HG03159 (cell line): ENCODE data around the gene WDR46.
"Not testable (repeated sequence)": the region's sequence is repeated elsewhere in the genome, so short reads cannot be mapped to it uniquely, and the experiment has no call there.

ENCODE experiments used
- ATAC-seq: cut with Tn5 transposase; IDR thresholded peaks from one replicate; pipeline ENCODE4 v1.9.1; 2021; ENCODE audit warnings: mild to moderate bottlenecking, moderate library complexity; ENCODE audit not compliant: unreplicated experiment

Gene WDR46

DNA sequence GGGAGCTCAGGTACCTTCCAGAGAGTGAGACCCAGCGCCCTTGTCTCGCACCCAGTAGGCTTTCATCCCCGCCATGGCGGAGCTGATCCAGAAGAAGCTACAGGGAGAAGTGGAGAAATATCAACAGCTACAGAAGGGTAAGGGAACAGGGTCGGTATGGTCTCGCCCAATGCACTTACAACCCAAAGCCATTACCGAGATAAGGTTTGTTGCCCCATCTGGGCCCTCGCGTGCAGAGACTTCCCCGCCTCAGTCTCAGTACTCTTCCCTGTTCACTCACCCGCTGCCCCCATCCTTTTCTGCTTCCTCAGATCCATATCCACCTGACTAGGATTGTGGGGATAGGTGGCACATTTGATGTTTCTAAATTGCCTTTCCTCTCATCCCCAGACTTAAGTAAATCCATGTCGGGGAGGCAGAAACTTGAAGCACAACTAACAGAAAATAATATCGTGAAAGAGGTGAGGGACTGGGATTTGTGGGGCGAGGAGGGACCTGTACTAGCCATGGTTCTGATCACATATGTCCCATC lies 811 bp upstream of the WDR46 start:
- ATAC-seq = peak; percentile 17

DNA sequence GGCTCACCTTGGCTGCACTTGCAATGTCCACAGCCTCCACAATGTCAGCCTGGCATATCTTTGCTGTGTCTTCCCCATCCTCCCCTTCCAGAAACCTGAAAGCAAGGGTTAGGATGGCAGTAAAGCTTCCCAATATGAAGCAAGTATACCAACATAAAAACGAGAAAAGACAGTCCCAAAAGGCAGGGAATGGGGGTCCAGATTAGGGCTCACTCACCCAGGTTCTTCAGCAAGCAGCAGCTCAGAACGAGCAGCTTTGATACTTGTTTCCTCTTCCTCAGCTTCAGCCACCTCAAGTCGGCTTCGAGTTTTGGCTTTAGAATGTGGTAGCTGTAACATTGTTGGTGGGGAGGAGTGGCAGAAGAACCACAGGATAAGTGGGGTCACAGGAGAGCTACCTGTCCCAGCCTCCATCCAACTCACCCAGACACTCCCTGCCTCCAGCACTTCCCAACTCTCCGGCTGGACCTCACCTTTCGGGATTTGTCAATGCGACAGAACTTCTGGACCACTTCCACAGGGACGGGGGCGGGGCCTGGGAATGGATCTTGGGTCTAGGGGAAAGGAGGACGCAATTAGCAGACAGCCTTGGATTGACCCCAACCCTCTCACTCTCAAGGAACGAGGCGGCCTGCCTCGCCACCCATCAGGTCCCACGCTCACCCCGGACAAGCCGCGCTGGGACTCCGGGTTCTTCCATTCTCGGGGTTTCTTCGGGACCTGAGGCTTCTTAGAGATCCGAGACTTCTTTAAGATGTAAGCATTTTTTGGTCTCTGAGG lies 708 bp downstream of the WDR46 start:
- no peak for ATAC-seq

DNA sequence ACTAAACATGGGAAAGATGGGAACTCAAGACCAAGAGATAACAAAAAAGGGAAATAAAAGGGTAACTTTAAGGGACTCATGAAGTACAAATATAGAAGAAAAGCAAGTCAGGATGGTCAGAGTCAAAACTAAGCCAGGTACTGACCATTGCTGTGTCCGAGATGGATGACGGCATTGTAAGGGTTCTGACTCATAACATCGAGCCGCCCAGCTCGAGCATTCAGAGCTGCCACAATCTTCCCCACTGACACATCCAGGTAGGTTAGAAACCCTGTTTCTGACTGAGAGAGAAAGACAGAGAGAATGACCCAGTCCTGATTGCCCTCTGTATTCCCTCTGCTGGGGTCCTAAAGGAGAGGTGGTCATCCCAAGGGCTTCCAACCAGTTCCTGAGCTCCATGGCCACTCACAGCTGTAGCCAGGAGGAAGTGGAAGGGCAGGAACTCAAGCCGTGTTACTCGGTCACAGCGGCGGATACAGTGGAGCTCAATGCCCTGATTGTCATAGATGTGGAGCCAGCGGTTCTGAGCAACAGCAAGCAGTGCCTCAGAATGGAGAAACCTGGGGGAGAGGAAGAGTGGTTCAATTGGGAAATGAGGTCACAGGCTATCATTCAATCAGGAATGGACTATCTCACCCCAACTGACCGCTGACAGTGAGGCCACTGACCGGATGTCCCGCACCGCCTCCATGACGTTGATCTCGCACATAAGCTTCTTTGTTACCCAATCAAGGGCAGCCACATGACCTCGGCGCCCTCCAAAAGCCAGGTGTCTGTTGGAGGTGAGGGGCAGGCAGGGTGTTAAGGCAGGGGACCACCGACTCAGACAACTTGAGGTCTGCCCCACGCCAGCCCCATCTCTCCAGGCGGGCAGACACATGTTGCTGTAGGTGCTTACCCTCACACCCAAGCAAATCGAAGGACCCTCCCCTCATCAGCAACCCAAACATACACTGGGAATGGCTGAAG lies 1.8 kb downstream of the WDR46 start:
- ATAC-seq = no peak

DNA sequence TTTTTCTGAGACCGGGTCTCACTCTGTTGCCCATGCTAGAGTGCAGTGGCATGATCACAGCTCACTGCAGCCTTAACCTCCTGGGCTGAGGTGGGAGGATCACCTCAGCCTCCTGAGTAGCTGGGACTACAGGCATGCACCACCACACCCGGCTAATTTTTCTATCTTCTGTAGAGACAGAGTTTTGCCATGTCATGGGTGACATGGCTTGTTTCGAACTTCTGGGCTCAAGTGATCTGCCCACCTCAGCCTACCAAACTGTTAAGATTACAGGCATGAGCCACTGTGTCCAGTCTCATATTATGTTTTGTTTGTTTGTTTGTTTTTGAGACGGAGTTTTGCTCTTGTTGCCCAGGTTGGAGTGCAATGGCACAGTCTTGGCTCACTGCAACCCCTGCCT lies 3.8 kb downstream of the WDR46 start:
- ATAC-seq = not testable (repeated sequence)

- no peak for ATAC-seq
Measured at GRCh38 chr6:33280539-33280938, 8.5 kb downstream of the WDR46 start.

DNA sequence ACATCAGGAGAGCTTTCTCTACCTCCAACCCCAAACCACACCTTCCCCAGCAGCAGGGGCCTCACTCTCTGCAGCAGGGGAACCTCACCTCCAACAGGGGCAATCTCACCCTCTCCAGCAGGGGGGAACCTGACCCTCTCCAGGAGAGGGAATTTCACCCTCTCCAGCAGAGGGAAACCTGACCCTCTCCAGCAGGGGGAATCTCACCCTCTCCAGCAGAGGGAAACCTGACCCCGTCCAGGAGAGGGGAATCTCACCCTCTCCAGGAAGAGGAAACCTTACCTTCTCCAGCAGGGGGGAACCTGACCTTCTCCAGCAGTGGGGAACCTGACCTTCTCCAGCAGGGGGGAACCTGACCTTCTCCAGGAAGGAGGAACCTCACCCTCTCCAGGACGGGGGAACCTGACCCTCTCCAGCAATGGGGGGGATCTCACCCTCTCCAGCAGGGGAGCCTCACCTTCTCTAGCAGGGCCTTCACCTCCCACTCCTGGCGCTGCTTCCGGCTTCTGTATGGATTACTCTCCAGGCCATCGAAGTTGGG lies 9.0 kb downstream of the WDR46 start:
- no peak for ATAC-seq

GRCh38 chr6:33279257-33279695 lies 9.8 kb downstream of the WDR46 start:
- ATAC-seq = no peak

GRCh38 chr6:33278810-33279209 lies 10.2 kb downstream of the WDR46 start:
- no peak for ATAC-seq

DNA sequence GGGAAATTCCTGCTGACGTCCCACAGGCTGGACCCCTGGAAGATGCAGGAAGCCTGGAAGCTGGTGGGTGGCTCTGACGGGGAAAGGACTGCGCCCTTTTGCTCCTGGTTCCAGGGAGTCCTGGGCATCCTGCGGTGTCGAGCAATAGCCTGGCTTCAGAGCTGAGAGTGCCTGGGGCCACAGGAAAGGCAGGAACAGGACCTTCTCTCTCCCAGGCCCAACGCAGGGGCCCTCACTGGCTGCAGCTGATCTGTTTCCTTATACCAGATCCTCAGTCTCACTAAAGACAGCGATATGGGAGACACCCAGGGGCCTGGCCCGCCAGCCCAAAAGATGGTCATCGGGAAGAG lies 10.7 kb downstream of the WDR46 start:
- ATAC-seq = no peak

DNA sequence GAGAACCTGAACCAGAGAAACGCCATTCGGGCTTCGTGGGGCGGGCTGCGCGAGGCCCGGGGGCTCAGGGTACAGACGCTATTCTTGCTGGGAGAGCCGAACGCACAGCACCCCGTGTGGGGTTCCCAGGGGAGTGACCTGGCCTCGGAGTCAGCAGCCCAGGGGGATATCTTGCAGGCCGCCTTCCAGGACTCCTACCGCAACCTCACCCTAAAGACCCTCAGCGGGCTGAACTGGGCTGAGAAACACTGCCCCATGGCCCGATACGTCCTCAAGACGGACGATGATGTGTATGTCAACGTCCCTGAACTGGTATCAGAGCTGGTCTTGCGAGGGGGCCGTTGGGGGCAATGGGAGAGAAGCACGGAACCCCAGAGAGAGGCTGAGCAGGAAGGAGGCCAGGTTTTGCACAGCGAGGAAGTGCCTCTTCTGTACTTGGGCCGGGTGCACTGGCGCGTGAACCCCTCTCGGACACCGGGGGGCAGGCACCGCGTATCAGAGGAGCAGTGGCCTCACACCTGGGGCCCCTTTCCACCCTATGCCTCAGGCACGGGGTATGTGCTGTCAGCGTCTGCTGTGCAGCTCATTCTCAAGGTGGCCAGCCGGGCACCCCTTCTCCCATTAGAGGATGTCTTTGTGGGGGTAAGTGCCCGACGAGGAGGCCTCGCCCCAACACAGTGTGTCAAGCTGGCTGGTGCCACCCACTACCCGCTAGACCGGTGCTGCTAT lies 11.2 kb downstream of the WDR46 start:
- ATAC-seq = no peak

- peak; percentile 51 for ATAC-seq
Measured at GRCh38 chr6:33276864-33277662, 12.0 kb downstream of the WDR46 start, which contains the start of gene B3GALT4. Gene B3GALT4, plus strand, starts transcription at chr6:33277123. Its CDS starts 297 bp downstream, at chr6:33277420.

DNA sequence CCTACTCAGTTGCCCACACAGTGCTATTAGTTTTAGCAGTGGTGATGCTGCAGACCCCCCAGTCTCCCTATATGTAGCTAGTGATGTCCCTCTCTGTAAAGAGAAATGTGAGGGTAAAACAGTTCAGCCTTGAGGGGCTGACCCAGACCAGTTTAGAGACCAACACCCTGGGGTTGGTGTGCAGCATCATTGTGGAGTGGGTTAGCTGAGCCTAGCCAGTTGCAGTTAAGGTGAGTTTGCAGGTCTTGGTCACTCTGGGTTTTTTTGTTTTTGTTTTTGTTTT lies 12.5 kb downstream of the WDR46 start:
- no peak for ATAC-seq

- ATAC-seq = not testable (repeated sequence)
Measured at GRCh38 chr6:33275795-33276580, 13.1 kb downstream of the WDR46 start.

DNA sequence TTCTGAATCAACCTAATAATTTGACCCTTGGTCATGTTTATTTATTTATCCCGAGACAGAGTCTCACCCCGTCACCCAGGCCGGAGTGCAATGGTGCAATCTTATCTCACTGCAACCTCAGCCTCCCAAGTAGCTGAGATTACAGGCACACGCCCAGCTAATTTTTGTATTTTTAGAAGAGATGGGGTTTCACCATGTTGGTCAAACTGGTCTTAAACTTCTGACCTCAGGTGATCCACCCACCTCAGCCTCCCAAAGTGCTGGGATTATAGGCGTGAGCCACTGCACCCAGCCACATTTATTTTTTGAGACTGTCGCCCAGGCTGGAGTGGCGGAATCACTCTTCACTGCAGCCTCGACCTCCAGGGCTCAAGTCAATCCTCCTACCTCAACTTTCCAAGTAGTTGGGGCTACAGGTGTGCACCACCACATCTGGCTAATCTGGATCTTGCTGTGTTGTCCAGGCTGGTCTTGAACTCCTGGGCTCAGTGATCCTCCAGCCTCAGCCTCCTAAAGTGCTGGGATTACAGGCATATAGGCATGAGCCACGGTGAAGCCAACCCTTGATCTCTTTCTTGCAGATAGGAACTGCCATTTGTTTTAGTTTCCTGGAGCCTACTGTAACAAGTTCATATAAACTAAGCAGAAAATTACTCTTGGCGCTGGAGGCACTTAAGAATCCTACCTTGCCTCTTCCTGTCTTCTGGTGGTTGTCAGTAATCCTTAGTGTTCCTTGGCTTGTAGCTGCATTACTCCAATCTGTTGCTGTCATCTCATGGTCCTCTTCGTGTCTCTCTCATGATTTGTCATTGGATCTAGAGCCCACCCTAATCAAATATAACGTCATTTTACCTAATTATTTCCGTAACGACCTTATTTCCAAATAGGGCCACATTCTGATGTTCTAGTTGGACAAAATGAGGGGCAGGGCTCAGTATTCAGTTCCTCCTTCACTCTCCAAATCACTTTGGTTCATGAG lies 14.8 kb downstream of the WDR46 start:
- ATAC-seq = no peak

DNA sequence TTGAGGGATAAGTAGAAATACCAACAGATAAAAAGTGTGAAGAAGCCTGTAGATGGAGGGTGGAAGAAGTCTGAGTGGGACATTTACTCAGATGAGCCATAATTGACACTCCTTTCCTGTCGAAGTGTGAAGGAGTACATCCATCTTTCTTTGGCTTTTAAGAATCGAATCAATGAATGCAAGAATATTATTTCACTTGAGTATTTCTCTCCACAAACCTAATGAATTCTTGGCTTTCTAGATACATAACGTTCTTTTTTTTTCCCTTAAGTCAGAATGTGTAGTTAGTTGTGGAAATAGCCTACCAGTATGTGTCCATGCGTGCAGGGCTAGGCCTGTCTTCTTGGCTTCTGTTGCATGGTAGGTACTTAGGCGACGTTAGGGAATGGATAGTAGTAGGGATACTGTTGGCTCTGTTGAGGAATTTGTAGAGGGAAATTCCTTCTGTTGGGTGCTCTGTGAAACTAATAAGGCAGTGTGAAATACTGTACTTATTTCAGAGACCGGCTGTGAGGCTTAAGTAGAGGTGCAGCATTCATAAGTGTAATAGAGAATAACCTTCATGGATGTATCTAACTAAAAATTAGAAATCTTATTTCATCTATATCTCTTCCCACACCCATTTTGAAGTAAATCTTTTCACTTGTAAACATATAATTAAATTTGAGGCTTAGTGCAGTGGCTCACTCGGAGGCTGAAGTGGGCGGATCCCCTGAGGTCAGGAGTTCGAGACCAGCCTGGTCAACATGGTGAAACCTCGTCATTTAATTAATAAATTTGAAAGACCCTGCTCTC lies 15.7 kb downstream of the WDR46 start:
- ATAC-seq = no peak

DNA sequence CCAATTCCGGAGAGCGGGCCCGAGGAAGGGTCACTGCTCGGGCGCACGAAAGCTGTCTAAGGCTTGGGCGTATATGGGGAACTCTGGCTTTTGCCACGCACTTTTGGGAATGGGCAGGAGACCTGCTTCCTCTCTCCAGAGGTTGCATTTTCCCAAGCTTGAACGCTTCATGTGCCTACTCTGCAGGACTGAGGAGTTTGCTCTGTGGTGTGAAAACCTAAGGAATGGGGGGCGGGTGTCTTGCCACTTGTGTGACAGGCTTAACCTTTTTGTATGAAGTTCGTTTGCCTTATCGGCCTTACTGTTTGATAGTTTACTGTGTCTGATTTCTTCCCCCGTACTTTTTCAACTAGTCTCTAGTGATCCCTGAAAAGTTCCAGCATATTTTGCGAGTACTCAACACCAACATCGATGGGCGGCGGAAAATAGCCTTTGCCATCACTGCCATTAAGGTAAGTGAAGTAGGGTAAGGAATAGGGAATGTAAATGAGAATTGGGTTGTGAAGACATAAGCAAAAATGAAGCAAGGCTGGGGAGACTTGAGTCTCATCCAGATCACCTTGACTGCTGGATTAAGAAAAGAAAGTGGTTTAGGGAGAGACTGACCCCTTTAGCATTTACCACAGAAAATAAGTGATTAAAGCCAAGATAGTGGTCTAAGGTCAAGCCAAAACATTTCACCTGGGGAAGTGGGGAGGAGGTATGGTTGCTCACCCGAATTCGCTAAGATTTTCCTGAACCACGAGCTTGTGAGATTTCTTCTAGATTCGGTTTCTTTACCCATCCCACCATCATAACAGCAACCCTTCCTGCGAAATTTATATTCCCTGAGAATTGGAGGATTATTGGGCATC lies 16.5 kb downstream of the WDR46 start:
- ATAC-seq = no peak
